ENCODE results near the gene CES5A. TPM values are rescaled to one million over a fixed set of nuclear protein-coding genes. Genes with fewer than 3 reads are reported as not detected.
"Not testable (repeated sequence)": the region's sequence is repeated elsewhere in the genome, so short reads cannot be mapped to it uniquely, and the experiment has no call there.

Gene CES5A
- total RNA-seq, 2 donors from 2014 or later: not detected

DNA sequence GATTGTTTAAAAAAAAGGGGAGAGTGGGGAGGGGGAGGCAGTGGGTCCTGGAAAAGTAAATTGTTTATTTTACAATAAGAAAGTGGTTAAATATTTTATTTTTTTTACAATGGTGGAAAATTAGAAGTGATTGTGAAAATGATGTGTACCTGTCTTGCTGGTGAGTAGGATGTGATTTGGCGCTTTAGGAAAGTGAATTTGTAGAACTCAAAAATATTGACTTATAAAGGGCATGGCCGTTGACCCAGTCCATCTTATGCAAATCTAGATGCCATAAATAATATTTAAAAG, 32.1 kb downstream of the CES5A start:
- Histone ChIP-seq H3K27ac (no peak overlapping the region), H3K9ac (ENCODE audit: low read depth in 2 of 2, low read length in 2 of 2) (no peak overlapping the region), H3K9me3 (no peaks in the 10 kb centered on the region), H3K4me3 (no peak overlapping the region), H3K4me1 (no peaks in the 10 kb centered on the region), H3K36me3 (no peaks in the 10 kb centered on the region), H3K27me3 (no peaks in the 10 kb centered on the region)
- TF ChIP-seq, protein P1, sequence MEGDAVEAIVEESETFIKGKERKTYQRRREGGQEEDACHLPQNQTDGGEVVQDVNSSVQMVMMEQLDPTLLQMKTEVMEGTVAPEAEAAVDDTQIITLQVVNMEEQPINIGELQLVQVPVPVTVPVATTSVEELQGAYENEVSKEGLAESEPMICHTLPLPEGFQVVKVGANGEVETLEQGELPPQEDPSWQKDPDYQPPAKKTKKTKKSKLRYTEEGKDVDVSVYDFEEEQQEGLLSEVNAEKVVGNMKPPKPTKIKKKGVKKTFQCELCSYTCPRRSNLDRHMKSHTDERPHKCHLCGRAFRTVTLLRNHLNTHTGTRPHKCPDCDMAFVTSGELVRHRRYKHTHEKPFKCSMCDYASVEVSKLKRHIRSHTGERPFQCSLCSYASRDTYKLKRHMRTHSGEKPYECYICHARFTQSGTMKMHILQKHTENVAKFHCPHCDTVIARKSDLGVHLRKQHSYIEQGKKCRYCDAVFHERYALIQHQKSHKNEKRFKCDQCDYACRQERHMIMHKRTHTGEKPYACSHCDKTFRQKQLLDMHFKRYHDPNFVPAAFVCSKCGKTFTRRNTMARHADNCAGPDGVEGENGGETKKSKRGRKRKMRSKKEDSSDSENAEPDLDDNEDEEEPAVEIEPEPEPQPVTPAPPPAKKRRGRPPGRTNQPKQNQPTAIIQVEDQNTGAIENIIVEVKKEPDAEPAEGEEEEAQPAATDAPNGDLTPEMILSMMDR (IDR thresholded peaks at IDR 0.05): no peak
- intact Hi-C loops (cut with DNase I): loop anchor here (2.0 to 5.0 kb wide), 2 partner anchors 130 to 381 kb away; no protein-coding TSS in a partner anchor
- no peak for DNase-seq

DNA sequence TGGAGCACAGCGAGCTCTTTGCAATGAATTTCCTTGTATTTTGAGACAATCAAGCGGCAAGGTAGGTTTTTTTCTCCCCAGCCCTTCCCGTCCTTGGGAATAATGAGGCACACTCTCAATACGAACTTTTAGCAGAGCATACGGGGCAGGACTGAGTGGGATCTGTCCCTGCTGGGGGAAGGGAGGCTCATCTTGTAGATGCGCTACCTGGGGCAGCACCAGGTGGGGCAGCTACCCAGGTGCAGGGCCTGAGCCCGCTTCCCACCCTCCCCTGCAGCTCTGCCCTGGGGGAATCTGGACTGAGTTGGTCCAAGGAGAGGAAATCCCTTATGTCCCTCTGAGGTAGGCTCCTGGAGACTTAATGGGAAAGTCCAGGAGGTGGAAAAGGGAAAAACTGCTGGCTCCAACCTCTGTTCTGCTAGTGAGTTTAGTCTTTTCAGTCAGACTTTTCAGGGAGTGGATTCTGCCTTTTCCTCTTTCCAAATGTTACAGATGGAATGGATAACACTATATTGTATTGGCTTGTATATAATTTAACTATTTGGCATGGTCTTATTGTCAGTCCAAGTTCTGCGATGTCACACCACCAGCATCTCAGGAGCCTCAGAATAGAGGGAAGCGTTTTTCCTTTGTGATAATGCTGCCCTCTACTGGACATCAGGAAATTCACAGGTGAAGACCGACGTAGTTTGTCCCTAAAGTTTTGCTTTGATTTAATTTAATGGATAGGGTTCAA, 32.6 kb downstream of the CES5A start:
- H3K4me3 ChIP-seq: no peak overlapping the region

DNA sequence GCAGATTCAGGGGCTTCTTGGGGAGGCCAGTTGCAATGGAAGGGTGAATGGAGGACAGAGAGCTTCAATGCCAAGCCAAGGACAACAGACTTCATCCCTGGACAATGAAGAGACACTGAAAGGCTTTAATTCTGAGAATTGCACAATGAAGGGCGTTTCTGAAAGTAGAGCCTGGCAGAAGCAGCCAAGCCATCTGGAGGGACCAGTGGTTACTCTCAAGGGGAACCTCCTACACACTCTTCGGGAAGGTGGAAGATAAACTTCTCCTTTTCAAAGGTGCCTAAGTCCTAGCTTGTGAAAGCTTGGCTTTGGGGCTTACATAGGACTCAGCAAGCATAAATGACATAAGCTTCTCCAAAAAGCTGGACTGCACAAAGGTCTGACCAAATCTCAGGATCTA, 36.1 kb downstream of the CES5A start:
- intact Hi-C loops (cut with DNase I): no loop called here
- no peaks in the 10 kb centered on the region for H3K36me3 ChIP-seq
- H3K9ac ChIP-seq (ENCODE audit: low read depth in 2 of 2, low read length in 2 of 2): no peak overlapping the region
- no peak overlapping the region for H3K27ac ChIP-seq
- H3K9me3 ChIP-seq: no peaks in the 10 kb centered on the region
- H3K27me3 ChIP-seq: no peaks in the 10 kb centered on the region
- no peak overlapping the region for H3K4me3 ChIP-seq
- H3K4me1 ChIP-seq: no peaks in the 10 kb centered on the region
- TF ChIP-seq, protein P1 (IDR thresholded peaks at IDR 0.05): no peak
- no peak for DNase-seq

More for the DNA sequence above, 32.6 kb downstream of the CES5A start:
- no peak for DNase-seq
- Histone ChIP-seq H3K27me3 (no peaks in the 10 kb centered on the region), H3K4me1 (no peaks in the 10 kb centered on the region), H3K36me3 (no peaks in the 10 kb centered on the region), H3K9ac (ENCODE audit: low read depth in 2 of 2, low read length in 2 of 2) (no peak overlapping the region), H3K27ac (no peak overlapping the region), H3K9me3 (no peaks in the 10 kb centered on the region)
- intact Hi-C loops (cut with DNase I): loop anchor here (2.0 to 5.0 kb wide), 2 partner anchors 130 to 380 kb away; no protein-coding TSS in a partner anchor
- TF ChIP-seq, protein P1 (IDR thresholded peaks at IDR 0.05): peak; percentile 54

DNA sequence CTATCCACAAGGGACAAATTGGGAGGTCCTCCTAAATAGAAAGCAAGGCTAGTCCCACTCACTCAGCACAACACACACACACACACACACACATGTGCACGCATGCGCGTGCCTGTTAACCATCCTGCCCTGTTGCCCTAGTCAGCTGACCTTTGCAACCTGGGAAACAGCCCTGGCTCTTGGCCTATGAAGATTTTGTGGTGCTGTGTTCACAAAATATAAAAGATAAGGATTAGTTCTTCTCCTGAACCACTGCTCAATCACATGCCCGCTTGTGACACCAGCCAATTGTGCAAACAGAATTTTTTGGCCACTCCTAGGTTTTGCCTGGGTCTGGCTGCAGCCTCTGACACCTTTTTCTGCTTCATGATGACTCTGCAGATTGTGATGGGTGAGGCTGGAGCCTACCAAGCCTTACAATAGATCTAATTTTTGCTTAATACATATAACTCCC, 39.0 kb downstream of the CES5A start:
- TF ChIP-seq, protein P1 (IDR thresholded peaks at IDR 0.05): no peak
- Histone ChIP-seq H3K27ac (no peak overlapping the region), H3K9ac (ENCODE audit: low read depth in 2 of 2, low read length in 2 of 2) (no peak overlapping the region), H3K36me3 (no peaks in the 10 kb centered on the region), H3K27me3 (no peaks in the 10 kb centered on the region), H3K4me3 (no peak overlapping the region), H3K9me3 (no peaks in the 10 kb centered on the region), H3K4me1 (no peaks in the 10 kb centered on the region)
- intact Hi-C loops (cut with DNase I): no loop called here
- no peak for DNase-seq

DNA sequence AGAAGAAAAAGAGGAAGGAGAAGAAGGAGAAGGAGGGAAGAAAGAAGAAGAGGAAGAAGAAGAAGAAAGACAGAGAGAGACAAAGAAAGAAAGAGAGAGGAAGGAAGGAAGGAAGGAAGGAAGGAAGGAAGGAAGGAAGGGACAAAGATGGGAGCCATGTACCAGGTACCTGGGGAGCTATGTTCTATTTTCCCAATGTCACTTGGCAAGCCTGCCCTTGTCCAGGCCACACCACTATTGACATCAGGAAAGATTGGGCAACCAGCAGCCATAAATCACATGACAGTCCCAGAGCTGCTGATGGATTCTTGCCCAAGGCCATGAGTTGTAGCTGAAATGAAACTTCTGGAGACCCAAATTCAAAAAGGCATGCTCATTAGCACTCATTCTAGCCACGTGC, 39.6 kb downstream of the CES5A start:
- Histone ChIP-seq H3K9me3 (no peaks in the 10 kb centered on the region), H3K36me3 (no peaks in the 10 kb centered on the region), H3K4me3 (no peak overlapping the region), H3K9ac (ENCODE audit: low read depth in 2 of 2, low read length in 2 of 2) (no peak overlapping the region), H3K27me3 (no peaks in the 10 kb centered on the region), H3K4me1 (no peaks in the 10 kb centered on the region), H3K27ac (no peak overlapping the region)
- TF ChIP-seq, protein P1 (IDR thresholded peaks at IDR 0.05): no peak
- peak; percentile 30 for DNase-seq
- intact Hi-C loops (cut with DNase I): no loop called here

DNA sequence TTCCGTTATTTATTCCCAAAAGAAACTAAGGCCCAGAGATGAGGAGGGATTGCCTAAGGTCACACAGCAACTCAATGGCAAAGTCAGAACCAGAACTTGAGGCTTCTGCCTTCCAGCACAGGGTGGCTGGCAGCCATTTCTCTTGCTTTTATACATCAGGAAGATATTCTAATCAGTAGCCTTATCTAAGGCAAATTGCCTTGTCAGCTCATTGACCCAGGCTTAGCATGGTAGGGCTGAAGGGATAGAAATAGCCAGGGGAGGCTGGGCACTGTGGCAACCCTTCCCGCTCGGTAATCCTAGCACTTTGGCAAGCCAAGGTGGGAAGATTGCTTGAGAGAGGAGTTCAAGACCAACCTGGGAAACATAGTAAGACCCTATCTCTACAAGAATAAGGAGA, 40.0 kb downstream of the CES5A start:
- H3K9ac ChIP-seq (ENCODE audit: low read depth in 2 of 2, low read length in 2 of 2); DNase-seq; intact Hi-C loops (cut with DNase I); H3K36me3 ChIP-seq; H3K9me3 ChIP-seq; H3K4me1 ChIP-seq; H3K27ac ChIP-seq; H3K4me3 ChIP-seq; H3K27me3 ChIP-seq: not testable (repeated sequence)
